NT2/D1 (cell line): Measurements from ENCODE around the gene CDH4.

ENCODE experiments used
- DNase-seq: peaks from one replicate; pipeline ENCODE4 v3.0.0-alpha.2; 2011; ENCODE audit warnings: low read depth, low spot score
- H3K27me3 ChIP-seq: 2 replicates; pipeline ENCODE4 v1.6.0; 2011; ENCODE audit warnings: mild to moderate bottlenecking; ENCODE audit not compliant: insufficient read length, insufficient read depth
- H3K36me3 ChIP-seq: 2 replicates; pipeline ENCODE4 v1.6.1; 2011; ENCODE audit warnings: mild to moderate bottlenecking, low read length, mixed read lengths; ENCODE audit not compliant: insufficient read depth, insufficient read length
- H3K4me1 ChIP-seq: 2 replicates; pipeline ENCODE4 v1.5.1; 2011; ENCODE audit not compliant: insufficient read depth, insufficient read length
- H3K4me3 ChIP-seq: 2 replicates; pipeline ENCODE4 v1.5.1; 2011; ENCODE audit warnings: low read depth; ENCODE audit not compliant: insufficient read length
- H3K9ac ChIP-seq: 2 replicates; pipeline ENCODE4 v1.6.0; 2011; ENCODE audit warnings: low read depth; ENCODE audit not compliant: insufficient read length
- H3K9me3 ChIP-seq: 2 replicates; pipeline ENCODE4 v1.5.1; 2011; ENCODE audit warnings: mild to moderate bottlenecking, low read length; ENCODE audit not compliant: insufficient read depth
- SUZ12 ChIP-seq: IDR thresholded peaks from 2 replicates; pipeline ENCODE4 v1.6.1; 2011; ENCODE audit not compliant: insufficient read length, insufficient read depth; ENCODE audit errors: extremely low read depth
- YY1 ChIP-seq: IDR thresholded peaks from 2 replicates; pipeline ENCODE4 v1.6.1; 2011; ENCODE audit not compliant: insufficient read length, insufficient read depth
- ZNF274 ChIP-seq: IDR thresholded peaks from 2 replicates; pipeline ENCODE4 v1.6.1; 2011; ENCODE audit warnings: mild to moderate bottlenecking, low read depth, low read length

CDH4 gene

GRCh38 chr20:61813791-61814190 lies 561.7 kb downstream of the CDH4 start:
- Histone ChIP-seq H3K36me3 (no peaks in the 10 kb centered on the region), H3K4me3 (no peak overlapping the region), H3K9ac (no peak overlapping the region), H3K4me1 (peaks cover 9% of the 10 kb centered on the region), H3K27me3 (peaks cover 39% of the 10 kb centered on the region), H3K9me3 (no peaks in the 10 kb centered on the region)
- DNase-seq, result no peak
- TF ChIP-seq SUZ12, result no peak
- no peak for TF ChIP-seq YY1
- no peak for TF ChIP-seq ZNF274

DNA sequence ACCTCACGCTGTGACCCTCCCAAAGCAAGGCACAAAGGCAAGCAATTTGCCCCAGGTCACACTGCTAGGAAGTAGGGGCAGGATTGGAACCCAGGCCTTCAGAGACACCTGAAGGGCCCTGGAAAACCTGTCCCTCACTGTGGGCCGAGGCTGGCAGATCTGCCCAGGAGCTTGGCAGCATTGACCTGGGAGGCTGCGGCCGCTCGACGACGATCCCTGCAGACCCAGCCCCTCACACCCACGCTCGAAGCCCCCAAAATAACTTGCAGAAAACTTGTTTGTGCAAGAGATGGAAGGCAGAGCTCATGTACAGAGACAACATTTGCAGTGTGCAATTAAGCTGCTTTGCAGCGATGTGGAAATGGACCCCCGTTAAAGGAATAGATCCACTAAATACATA lies 562.2 kb downstream of the CDH4 start:
- TF ChIP-seq YY1, result no peak
- no peak for TF ChIP-seq ZNF274
- TF ChIP-seq SUZ12, result no peak
- H3K4me1 ChIP-seq, result peaks cover 9% of the 10 kb centered on the region
- H3K9me3 ChIP-seq, result no peaks in the 10 kb centered on the region
- DNase-seq, result no peak
- peaks cover 39% of the 10 kb centered on the region for H3K27me3 ChIP-seq
- no peak overlapping the region for H3K9ac ChIP-seq
- H3K4me3 ChIP-seq, result no peak overlapping the region
- no peaks in the 10 kb centered on the region for H3K36me3 ChIP-seq

DNA sequence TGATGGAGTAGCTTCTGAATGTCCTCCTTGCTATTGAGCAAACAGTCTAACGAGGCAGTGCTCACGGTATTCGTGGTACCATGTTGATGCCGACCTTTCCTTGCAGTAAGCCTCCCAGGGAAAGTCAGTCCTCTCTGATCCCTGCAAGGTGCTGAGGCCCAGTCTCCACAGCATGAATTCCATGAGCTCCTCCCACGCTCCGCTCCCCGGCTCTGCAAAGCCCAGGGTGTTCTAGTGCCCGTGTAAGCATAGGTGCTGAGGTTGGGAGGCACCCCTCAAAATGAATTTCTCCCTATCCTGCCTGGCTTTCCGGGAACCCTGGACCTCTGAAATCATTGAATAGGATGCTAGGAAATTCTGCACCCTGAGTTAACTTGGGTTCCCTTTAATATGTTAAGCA lies 562.7 kb downstream of the CDH4 start:
- no peak for DNase-seq
- Histone ChIP-seq H3K9me3 (no peaks in the 10 kb centered on the region), H3K4me3 (no peak overlapping the region), H3K27me3 (peaks cover 40% of the 10 kb centered on the region), H3K36me3 (no peaks in the 10 kb centered on the region), H3K9ac (no peak overlapping the region), H3K4me1 (peaks cover 8% of the 10 kb centered on the region)
- TF ChIP-seq ZNF274, result no peak
- no peak for TF ChIP-seq YY1
- no peak for TF ChIP-seq SUZ12

- Histone ChIP-seq H3K9me3 (no peaks in the 10 kb centered on the region), H3K4me3 (no peak overlapping the region), H3K27me3 (peaks cover 40% of the 10 kb centered on the region), H3K36me3 (no peaks in the 10 kb centered on the region), H3K9ac (no peak overlapping the region), H3K4me1 (peaks cover 6% of the 10 kb centered on the region)
- no peak for DNase-seq
- TF ChIP-seq ZNF274 (no peak), SUZ12 (no peak), YY1 (no peak)
Observed at GRCh38 chr20:61815176-61815575, 563.1 kb downstream of the CDH4 start.

GRCh38 chr20:61815678-61816077 lies 563.6 kb downstream of the CDH4 start:
- no peak overlapping the region for H3K4me3 ChIP-seq
- peaks cover 6% of the 10 kb centered on the region for H3K4me1 ChIP-seq
- no peak for TF ChIP-seq YY1
- no peak for TF ChIP-seq SUZ12
- TF ChIP-seq ZNF274, result no peak
- H3K36me3 ChIP-seq, result no peaks in the 10 kb centered on the region
- H3K27me3 ChIP-seq, result peaks cover 43% of the 10 kb centered on the region
- H3K9ac ChIP-seq, result no peak overlapping the region
- no peaks in the 10 kb centered on the region for H3K9me3 ChIP-seq
- no peak for DNase-seq

DNA sequence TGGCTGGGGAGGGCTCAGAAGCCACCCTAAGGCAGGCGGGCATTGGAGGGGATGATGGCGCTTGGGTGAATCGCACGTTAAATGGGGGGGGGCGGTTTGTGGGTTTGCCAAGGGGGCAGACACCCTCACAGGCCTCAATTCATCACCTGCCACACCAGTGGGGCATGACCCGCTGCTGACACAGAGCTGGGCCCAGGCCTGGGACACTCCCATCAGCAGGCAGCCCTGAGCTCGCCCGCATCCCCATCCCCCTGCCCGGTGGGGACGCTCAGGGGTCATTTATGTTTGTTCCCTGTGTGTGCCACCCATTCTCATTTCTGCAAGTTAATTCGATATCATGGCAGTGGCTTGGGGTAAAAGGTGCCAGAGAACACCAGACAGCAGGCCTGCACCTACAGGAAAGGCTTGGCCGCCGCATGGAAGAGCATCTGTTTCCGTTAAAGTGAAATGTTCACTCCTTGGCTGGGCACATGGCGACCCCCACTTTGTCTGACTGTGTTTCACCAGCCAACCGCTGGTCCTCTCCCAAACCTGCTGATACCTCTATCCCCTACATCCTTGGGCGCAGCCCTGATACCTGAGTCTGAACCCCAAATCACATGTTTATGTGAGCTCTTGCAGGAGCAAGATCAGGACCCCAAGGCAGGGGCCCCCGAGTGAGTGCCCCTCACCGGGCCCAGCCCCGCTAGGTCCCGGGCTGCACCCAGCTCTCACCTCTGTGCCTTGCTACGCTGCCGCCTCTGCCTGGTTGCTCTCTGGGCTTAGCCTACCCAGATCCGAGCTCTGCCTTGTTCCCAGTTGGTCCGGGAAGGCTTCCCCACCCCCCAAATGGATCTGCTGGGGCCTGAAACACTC lies 564.8 kb downstream of the CDH4 start:
- TF ChIP-seq SUZ12, result no peak
- TF ChIP-seq ZNF274, result no peak
- TF ChIP-seq YY1, result no peak
- no peak for DNase-seq
- H3K4me1 ChIP-seq, result peaks cover 7% of the 10 kb centered on the region
- H3K9ac ChIP-seq, result no peak overlapping the region
- H3K9me3 ChIP-seq, result no peaks in the 10 kb centered on the region
- H3K36me3 ChIP-seq, result no peaks in the 10 kb centered on the region
- H3K4me3 ChIP-seq, result no peak overlapping the region
- H3K27me3 ChIP-seq, result peaks cover 51% of the 10 kb centered on the region

DNA sequence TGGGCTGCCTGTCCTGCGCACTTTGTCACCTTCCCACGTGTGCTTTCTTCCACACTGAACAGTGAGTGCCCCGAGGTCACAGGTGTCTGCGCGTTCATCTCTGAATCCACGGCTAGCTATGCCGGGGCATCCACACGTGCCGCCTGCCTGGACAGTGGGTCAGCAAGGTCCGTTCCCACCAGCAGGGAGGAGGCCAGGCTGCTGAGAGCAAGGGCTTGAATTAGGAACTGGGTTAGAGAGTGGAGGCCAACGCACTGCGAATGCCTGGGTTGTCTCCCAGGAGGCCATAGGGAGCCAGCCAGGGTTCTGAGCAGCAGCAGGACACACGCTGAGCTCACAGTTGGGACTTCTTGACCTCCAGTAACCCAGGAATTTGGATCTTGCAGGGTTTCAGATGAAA lies 565.5 kb downstream of the CDH4 start:
- DNase-seq, result no peak
- TF ChIP-seq YY1 (no peak), ZNF274 (no peak), SUZ12 (no peak)
- Histone ChIP-seq H3K27me3 (peaks cover 59% of the 10 kb centered on the region), H3K9me3 (peaks cover under 1% of the 10 kb centered on the region; the same call in 1 of the 2 replicates), H3K4me1 (peaks cover 7% of the 10 kb centered on the region), H3K36me3 (no peaks in the 10 kb centered on the region), H3K9ac (no peak overlapping the region), H3K4me3 (no peak overlapping the region)
